Stimulated activated CD8-positive, alpha-beta memory T cell treated with anti-CD3 and anti-CD28 coated beads, Interleukin-7, amount 100 ng/mL, for 48 hours (primary cell): ENCODE data around the gene ZNF541.
A peak's percentile ranks its signal among the peaks of the same experiment; 100 is the strongest.
"Not testable (repeated sequence)": the region's sequence is repeated elsewhere in the genome, so short reads cannot be mapped to it uniquely, and the experiment has no call there.

Source experiments
- DNase-seq, 2 donors: peaks; one replicate each; pipeline ENCODE4 v3.0.0-alpha.2; 2020; ENCODE audit warnings: low read depth in 1 of 2; ENCODE audit errors: extremely low read depth in 1 of 2

The ZNF541 gene

DNA sequence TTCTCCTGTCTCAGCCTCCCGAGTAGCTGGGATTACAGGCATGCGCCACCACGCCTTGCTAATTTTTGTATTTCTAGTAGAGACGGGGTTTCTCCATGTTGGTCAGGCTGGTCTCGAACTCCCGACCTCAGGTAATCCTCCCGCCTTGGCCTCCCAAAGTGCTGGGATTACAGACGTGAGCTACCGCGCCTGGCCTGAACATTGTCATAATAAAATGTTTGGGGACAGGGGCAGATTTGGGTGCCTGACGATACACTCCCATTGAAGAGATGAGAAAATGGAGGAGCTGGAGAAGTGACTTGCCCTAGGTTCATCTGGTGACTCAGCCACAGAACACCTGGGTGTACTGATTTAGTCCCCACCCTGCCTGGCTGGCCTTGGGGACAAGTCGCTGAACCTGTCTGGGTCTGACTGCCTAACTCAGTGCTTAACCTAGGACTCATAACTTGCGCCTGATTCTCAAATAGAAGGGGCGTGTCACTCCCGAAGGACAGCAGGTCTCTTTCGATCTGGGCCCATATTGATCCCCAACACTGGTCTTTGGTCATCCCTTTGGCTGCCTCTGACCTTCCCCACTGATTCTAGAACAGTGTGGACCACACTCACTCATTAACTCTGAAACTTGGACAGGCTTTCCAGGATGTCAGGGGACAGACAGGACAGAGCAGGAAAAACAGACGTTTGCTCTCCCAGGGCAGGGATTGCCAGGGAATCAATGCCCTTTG is 28.4 kb upstream of the ZNF541 start:
- no peak for DNase-seq

DNA sequence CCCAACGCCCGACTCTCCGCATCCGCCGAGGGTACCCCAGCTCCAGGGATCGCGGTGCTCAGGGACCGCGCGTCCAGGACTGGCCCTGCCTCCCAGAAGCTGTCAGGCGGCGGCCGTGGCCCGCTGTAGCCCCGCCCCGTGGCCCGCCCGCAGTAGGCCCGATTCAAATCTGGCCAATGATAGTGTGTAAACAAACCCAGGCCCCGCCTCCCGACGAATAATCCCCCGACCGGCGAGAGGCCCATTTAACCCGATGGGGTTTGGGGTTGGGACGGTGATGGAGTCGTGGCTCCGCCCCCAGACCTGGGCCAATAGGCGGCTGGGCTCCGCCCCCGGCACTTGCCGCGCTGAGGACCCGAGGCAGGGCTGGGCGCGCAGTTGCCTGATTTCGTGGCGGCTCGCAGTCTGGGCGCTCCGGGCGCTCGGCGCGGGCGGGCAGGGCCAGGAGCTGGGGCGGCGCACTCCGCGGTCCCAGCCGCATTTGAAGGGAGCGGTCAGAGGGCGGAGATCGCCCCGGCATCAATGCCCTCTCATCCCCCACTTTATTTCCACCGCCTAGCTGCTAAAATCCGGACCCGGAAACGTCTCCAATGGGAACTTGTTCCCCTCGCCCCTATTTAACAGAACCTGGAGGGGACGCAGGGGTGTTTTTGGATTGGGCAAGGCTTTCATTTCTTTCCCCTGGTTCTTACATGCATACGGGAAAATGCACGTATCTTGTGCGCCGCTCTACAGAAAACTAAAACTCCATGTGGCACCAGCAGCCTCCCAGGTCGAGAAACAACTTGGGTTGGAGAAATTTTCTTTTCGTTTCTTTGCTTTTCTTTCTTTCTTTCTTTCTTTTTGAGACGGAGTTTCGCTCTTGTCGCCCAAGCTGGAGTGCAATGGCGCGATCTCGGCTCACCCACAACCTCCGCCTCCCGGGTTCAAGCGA is 27.6 kb upstream of the ZNF541 start:
- peak; percentile 98 to 100 for DNase-seq

DNA sequence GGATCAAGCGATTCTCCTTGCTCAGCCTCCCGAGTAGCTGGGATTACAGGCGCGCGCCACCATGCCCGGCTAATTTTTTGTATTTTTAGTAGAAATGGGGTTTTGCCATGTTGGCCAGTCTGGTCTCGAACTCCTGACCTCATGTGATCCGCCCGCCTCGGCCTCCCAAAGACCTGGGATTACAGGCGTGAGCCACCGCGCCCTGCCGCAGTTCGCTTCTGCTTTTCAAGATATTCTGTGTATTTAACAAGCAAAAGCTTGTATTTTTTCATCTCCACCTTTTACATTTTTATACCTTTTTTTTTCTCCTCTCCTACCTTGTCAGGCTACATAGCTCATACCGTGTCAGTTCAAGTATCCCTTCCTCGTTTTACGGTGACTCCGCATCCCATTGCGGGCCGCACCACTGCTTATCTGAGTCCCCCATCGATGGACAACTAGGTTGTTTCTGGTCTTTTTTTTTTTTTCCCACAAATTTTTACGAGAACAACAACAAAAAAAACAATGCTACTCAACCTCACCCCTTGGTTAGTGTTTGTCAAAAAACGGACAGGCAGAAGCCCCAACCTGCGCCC is 26.8 kb upstream of the ZNF541 start:
- DNase-seq = not testable (repeated sequence)

DNA sequence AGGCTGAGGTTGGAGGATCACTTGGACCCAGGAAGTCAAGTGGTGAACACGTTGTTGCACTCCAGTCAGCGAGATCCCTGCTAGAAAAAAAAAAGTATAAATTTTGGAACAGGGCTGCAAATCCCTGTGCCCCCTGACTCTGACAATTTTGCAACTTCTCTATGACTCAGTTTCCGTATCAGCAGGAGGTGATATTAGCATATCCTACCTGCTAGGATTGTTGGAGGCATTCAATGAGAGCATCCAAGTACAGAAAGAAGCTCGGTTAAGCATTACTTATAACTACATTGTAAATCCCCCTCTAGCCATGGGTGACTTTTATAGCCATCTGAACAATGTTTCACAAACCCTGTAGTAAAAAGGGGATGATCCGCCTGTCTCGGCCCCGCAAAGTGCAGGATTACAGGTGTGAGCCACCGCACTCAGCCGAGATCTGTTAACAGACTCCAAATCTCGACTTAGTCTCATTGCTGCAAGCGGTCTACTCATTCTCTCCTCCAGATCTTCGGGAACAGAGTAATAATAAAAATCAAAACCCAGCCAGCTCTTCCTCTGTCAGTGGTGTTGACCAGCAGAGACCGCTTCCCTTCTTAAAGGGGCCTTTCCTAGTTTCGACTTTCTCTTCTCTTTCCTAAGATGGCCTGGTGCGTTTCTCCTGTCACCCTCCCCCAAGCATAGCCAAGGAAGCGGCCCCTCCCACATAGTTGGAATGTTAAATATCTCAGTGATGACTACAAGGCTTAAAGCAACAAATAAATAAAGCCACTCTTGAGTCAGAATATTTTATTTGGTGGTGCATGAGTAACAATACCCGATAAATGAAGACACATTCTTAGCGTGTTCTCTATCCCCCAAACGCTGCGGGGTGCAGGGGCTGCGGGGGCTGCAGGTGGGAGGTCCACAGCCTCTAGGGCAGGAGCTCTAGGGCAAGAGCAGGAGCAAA is 25.7 kb upstream of the ZNF541 start:
- no peak for DNase-seq

DNA sequence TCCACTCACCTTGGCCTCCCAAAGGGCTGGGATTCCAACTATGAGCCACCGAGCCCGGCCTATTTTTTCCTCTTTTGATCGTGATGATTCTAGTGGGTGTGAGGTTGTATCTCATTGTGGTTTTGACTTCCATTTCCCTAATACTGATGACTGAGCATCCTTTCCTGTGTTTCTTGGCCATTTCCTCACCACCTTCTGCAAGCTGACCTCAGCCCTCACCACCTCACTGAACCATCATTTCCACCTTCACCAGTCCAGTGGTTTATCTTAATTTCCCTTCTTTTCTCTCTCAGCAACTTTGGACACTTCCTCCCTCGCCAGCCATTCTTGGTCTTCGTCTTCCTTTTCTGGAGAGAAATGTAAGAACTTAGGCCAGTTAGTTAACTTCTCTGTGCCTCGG is 23.0 kb upstream of the ZNF541 start:
- no peak for DNase-seq

DNA sequence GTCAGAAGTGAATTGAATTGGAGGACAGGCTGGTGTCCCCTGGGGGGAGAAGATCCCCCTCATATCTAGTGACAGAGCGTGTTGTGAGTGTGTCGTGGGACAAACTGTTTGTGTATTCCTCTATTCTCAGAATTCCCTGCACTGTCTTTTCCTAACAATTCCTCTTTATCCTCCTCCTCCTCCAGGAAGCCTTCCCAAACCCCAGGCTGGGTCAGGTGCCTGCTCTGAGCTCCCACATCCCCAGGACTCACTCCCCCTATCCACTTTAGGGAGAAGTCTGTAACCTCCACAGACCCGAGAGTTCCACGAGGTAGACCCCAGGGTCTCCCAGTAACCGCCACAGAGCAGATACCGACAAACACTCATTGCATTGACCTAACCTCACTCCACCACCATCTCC is 20.9 kb upstream of the ZNF541 start:
- DNase-seq = no peak

DNA sequence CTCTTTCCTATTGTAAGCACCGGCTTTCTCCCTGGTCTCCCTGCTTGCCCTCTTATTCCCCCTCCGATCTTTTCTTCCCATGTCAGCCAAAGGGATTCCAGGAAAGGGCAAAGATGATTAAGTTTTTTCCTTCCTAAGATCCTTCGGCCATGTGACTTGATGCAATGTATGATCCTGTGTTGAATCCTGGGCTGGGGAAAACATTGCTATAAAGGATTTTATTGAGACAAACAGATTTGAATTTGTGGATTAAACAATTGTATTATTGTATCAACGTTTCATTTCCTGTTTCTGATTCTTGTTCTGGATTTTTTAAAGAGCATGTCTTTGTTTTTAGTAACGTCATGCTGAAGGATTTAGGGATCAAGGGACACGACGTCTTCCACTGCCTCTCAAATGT is 16.9 kb upstream of the ZNF541 start:
- no peak for DNase-seq

DNA sequence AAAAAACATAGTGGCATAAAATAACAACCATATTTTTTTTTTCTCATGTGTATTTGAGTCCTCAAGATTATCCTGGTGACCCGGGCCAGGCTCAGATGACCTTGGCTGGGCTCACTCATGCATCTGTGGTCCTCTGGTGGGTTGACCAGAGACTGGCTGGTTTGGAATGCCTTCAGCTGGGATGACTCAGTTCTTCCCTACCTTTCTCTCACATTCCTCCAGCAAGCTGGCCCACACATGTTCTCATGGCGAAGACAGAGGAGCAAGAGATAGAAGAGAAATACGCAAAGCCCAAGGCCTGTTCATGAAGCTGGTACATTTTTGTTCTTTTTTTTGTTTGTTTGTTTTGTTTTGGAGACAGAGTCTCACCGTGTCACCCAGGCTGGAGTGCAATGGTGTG is 14.3 kb upstream of the ZNF541 start:
- no peak for DNase-seq

DNA sequence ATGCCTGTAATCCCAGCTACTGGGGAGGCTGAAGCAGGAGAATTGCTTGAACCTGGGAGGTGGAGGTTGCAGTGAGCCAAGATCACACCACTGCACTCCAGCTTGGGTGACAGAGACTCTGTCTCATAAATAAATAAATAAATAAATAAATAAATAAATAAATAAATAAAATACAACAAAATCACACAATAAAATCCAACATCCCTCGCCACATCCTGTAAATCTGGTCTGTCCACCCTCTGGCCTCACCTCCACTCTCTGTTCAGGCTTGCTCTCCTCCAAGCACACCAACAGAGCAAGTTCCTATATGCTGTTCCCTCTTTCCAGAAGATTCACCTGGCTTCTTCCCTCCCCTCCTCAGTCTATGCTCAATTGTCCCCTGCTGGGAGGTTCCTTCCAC is 10.2 kb upstream of the ZNF541 start:
- DNase-seq = not testable (repeated sequence)

DNA sequence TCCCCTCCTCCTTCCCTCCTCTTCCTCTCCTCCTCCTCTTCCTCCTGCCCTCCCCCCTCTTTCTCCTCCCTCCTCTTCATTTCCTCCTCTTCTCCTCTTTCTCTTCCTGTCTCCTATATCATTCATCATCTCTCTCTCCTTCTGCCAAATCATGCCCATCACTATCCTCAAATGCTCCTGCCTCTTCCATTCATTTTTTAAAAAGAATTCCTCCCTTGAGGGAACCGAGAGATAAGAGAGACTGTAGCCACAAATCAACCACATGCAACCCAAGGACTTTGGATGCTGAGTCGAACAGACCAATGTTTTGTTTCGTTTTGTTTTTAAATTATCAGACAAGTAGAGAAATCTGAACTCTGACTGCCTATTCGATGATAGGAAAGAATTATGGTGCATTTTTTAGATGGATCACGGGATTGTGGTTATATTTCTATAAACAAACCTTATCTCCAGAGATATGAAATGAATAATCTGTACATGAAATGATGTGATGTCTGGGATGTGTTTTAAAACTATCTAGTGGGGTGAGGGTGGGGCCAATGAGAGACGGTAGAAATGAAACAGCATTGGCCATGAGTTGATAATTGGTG is 9.5 kb upstream of the ZNF541 start:
- no peak for DNase-seq

DNA sequence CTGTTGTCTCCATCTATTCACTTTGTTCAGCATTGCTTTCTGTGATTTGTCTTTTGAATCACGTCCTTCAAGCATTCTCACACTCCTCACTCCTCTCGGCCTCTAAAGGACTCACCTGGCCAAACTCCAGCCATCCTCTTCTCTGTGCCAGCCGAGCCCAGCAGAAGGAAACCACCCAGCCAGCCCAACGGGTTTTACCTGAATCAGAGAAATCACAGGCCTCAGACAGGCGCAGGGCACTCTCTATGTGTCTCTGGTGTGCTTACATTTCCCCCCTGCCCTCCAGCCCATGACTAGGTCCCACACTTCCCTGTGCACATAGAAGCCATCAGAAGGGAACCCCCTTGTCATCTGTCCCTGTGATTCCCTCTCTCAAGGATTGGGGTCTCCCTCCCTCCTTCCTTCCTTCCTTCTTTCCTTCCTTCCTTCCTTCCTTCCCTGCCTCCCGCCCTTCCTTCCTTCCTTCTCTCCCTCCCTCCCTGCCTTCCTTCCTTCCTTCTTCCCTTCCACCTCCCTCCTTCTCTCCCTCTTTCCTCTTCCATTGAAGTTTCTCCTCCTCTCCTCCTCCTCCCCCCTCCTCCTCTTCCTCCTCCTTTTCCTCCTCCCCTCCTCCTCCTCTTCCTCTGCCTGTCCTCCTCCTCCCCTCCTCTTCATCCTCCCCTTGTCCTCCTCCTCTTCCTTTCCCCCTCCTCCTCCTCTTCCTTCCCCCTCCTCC is 8.8 kb upstream of the ZNF541 start:
- no peak for DNase-seq

DNA sequence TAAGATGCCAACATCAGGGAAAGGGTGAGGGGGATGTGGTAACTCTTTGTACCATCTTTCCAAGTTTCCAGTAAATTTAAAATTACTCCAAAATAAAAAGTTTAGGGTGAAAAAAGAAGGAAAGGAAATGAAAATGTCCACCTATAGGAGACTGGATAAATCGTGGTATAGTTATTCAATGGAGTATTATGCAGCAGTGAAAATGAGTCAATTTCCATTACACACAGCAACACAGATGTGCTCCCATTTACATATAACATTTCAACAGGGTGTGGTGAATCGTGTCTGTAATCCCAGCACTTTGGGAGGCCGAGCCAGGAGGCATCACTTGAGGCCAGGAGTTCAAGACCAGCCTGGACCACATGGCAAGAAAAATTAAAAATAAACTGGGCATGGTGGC is 7.4 kb upstream of the ZNF541 start:
- DNase-seq = no peak

DNA sequence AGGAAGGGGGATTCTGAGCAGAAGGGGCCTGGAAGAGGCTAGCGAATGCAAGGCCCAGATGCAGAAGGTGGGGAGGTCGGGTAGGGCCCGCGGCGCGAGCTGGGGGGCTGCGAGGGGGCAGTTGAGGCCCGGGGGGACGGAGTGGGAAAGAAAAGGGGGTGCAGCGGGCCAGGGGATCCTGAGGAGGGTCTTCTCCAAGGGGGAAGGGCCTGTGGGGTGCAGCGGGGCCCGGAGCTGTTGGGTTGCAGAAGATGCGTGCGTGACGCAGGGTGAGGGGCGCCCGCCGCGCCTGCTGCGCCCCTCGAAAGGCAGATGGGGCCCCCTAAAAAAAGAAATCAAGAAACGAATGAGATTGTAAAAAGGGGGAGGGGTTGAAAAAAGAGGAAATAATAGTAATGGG is 313 bp downstream of the ZNF541 start:
- DNase-seq = no peak

DNA sequence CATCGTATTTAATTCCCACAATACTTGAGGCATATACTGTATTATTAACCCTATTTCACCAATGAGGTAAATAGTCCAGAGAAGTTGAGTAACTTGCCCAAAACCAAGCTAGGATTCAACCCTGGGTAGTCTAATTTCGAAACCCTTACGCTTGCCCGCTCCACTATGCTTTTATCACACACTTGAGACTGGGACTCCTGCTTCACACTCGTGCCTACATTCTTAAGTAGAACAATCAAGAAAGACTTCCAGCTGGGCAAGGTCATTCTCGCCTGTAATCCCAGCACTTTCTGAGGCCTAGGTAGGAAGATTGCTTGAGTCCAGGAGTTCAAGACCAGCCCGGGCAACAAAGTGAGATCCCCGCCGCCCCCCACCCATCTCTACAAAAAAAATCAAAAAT is 3.6 kb downstream of the ZNF541 start:
- DNase-seq = no peak

DNA sequence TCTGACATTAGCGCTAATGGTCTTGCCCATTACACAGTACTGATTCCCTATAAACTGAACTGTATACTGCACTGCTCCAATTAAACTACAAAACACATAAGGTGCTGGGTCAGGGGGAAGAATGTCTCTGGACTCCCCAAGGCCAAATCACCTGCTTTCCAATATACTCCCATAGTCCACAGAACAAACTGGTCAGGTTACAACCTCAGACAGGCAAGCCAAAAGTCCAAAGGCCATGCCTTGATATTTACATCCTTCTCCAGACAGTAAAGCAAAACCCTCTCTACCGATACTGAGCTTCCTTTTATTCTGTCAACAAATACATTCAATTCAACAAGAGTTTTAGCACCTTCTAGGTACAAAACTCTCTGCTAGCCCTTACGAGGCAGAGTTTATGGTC is 8.9 kb downstream of the ZNF541 start:
- DNase-seq = no peak

DNA sequence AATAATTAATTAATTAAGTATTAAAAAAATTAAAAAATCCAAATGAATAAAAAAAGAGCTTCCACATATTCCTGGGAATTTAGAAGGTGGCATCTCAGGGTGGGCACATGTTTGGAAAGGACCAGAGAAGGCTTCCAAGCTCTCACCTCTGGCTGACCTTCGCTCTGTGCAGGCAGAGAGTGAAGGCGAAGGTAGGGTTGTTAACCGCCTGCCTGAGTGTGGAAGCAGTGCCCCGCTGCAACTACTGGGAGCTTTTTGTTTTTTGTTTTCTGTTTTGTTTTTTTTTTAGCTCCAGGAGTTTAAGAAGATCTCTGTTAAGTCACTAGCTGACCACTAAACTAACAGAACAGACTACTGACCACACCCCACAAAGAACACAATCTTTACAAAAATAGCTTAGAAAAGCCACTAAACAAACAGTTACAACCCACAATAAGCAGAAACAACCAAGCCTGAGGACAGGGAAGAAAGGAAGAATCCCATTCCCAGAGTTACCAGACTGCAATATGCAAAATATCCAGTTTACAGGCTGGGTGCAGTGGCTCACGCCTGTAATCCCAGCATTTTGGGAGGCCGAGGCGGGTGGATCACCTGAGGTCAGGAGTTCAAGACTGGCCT is 11.4 kb downstream of the ZNF541 start:
- DNase-seq = no peak

DNA sequence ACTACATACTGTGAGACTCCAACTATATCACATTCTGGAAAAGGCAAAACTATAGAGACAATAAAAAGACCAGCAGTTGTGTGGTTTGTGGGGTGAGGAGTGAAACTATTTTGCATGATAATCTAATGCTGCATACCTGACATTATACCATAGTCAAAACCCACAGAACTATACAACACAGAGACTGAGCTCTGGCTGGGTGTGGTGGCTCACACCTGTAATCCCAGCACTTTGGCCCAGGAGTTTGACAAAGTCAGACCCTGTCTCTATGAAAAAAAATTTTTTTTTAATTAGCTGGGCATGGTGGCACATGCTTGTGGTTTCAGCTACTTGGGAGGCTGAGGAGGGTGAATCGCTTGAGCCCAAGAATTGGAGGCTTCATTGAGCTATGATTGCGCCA is 11.9 kb downstream of the ZNF541 start:
- DNase-seq = no peak

DNA sequence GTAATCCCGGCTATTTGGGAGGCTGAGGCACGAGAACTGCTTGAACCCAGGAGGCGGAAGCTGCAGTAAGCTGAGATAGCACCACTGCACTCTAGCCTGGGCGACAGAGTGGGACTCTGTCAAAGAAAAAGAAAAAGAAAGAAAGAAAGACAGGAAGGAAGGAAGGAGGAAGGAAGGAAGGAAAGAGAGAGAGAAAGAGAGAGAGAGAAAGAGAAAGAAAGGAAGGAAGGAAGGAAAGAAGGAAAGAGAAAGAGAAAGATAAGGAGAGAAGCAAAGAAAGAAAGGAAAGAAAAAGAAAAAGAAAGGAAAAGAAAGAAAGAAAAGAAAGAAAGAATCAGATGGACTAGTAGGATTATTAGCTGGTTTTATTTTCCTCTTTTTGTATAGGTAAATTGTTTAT is 22.8 kb downstream of the ZNF541 start:
- no peak for DNase-seq

DNA sequence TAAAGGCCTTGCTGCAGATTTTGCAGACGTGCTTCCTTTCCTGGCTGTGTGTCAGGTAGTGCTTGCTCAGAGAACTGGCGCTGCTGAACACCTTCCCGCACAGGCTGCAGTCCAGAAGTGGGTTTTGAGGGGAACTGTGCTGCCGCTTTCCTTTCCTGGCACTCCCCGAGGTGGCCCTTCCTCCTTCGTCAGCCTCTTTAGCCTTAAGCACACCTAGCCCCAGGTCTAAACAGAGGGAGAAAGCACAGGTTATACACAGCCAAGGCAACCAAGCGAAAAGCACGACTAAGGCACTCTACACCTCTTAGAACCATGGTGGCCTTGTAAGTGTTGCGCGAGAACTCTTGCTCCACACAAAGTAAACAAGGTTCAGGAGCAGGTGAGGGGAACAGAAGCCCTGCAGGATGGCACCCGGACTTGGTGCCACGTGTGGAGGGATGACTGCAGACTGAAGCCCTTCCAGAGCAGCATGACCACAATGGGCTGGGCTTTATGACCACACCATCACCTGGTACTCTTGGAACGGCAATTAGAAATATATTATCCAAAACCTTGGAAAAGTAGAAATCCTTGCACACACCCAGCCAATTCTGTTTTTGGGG is 23.6 kb downstream of the ZNF541 start:
- no peak for DNase-seq
